ENCODE measurements around the gene ZFPM1. TPM values are rescaled to one million over a fixed set of nuclear protein-coding genes. Genes with fewer than 3 reads are reported as not detected.

The ZFPM1 gene
- total RNA-seq, 2 donors from 2014 or later = 18.1 to 21.5 TPM

DNA sequence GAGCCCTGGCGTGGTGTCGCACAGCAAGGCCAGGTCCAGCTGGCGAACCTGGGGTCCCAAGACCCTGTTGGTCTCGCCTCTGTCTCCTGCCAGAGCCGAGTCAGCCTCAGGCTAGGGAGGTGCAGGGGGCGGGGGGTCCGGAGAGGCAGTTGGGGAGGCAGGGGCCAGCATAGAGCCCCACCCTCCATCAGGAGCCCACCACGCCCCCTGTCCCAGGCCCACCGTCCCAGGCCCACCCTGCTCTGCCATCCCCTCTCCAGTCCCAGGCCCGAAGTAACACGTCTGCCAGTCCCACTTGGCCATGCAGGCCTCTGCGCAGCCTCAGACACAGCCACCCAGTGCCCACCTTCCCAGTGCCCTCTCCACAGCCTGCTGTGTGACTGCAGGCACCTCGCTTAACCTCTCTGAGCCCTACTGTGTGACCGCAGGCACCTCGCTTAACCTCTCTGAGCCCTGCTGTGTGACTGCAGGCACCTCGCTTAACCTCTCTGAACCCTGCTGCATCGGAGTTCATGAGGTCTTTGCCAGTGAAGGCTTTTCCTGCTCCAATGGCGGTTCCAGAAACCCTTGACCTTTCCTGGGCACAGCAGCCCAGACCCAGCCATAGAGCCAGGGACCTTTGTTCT is 41.0 kb upstream of the ZFPM1 start:
- TF ChIP-seq, protein P1, sequence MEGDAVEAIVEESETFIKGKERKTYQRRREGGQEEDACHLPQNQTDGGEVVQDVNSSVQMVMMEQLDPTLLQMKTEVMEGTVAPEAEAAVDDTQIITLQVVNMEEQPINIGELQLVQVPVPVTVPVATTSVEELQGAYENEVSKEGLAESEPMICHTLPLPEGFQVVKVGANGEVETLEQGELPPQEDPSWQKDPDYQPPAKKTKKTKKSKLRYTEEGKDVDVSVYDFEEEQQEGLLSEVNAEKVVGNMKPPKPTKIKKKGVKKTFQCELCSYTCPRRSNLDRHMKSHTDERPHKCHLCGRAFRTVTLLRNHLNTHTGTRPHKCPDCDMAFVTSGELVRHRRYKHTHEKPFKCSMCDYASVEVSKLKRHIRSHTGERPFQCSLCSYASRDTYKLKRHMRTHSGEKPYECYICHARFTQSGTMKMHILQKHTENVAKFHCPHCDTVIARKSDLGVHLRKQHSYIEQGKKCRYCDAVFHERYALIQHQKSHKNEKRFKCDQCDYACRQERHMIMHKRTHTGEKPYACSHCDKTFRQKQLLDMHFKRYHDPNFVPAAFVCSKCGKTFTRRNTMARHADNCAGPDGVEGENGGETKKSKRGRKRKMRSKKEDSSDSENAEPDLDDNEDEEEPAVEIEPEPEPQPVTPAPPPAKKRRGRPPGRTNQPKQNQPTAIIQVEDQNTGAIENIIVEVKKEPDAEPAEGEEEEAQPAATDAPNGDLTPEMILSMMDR (conservative IDR thresholded peaks at IDR 0.05) = no peak
- no peaks in the 10 kb centered on the region for H3K27me3 ChIP-seq (ENCODE audit: control insufficient read depth, insufficient read depth, low read length, poor library complexity, severe bottlenecking)
- no peaks in the 10 kb centered on the region for H3K9me3 ChIP-seq (ENCODE audit: control insufficient read depth, low read length)
- H3K9ac ChIP-seq (ENCODE audit: extremely low read depth, low read length, poor library complexity, severe bottlenecking) = no peak overlapping the region
- WGBS, 2 experiments (ENCODE audit: insufficient coverage in 1 of 2, insufficient read length in 1 of 2) = 90 to 91% methylated on average over 7 to 18 of the region's 18 CpGs
- H3K4me3 Mint-ChIP-seq = no peak overlapping the region
- H3K27ac Mint-ChIP-seq = no peak overlapping the region
- no peak overlapping the region for H3K27ac ChIP-seq (ENCODE audit: low read depth, low read length)
- H3K9me3 Mint-ChIP-seq = no peaks in the 10 kb centered on the region
- no peak overlapping the region for H3K4me3 ChIP-seq (ENCODE audit: low read length)
- no peaks in the 10 kb centered on the region for H3K4me1 ChIP-seq (ENCODE audit: control insufficient read depth, insufficient read depth, low read length)
- no peak for DNase-seq
- H3K27me3 Mint-ChIP-seq (ENCODE audit: insufficient read depth) = no peaks in the 10 kb centered on the region
- no peaks in the 10 kb centered on the region for H3K4me1 Mint-ChIP-seq
- H3K36me3 Mint-ChIP-seq (ENCODE audit: low read depth) = no peaks in the 10 kb centered on the region
- no peaks in the 10 kb centered on the region for H3K36me3 ChIP-seq (ENCODE audit: control insufficient read depth, insufficient read depth, low read length)

DNA sequence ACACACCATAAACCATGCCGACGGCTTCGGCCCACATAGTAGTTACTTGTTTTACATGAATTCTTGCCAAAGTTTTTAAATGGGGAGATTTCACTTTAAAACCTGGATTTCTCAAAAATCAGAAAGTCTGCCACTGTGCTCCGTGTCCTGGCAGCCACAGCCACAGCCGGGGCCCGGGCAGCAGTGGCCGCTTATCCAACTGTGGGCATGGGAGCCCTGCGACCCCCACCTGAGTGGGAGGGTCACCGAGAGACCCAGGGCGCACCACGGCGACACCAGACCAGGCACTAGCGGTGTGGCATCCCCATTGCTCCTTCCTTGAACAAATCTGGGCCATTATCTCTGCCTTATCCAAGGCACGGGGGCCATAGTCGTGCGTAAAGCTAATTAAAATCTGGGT is 40.3 kb upstream of the ZFPM1 start:
- no peaks in the 10 kb centered on the region for H3K4me1 ChIP-seq (ENCODE audit: control insufficient read depth, insufficient read depth, low read length)
- H3K36me3 Mint-ChIP-seq (ENCODE audit: low read depth) = no peaks in the 10 kb centered on the region
- no peaks in the 10 kb centered on the region for H3K36me3 ChIP-seq (ENCODE audit: control insufficient read depth, insufficient read depth, low read length)
- no peaks in the 10 kb centered on the region for H3K9me3 Mint-ChIP-seq
- no peak overlapping the region for H3K4me3 Mint-ChIP-seq
- no peaks in the 10 kb centered on the region for H3K9me3 ChIP-seq (ENCODE audit: control insufficient read depth, low read length)
- TF ChIP-seq, protein P1 (conservative IDR thresholded peaks at IDR 0.05) = no peak
- 94 to 96% methylated on average over 9 to 16 of the region's 16 CpGs for WGBS, 2 experiments (ENCODE audit: insufficient coverage in 1 of 2, insufficient read length in 1 of 2)
- H3K4me1 Mint-ChIP-seq = no peaks in the 10 kb centered on the region
- H3K27ac Mint-ChIP-seq = no peak overlapping the region
- H3K27me3 Mint-ChIP-seq (ENCODE audit: insufficient read depth) = no peaks in the 10 kb centered on the region
- H3K27ac ChIP-seq (ENCODE audit: low read depth, low read length) = no peak overlapping the region
- H3K4me3 ChIP-seq (ENCODE audit: low read length) = no peak overlapping the region
- no peak for DNase-seq
- no peak overlapping the region for H3K9ac ChIP-seq (ENCODE audit: extremely low read depth, low read length, poor library complexity, severe bottlenecking)
- no peaks in the 10 kb centered on the region for H3K27me3 ChIP-seq (ENCODE audit: control insufficient read depth, insufficient read depth, low read length, poor library complexity, severe bottlenecking)

DNA sequence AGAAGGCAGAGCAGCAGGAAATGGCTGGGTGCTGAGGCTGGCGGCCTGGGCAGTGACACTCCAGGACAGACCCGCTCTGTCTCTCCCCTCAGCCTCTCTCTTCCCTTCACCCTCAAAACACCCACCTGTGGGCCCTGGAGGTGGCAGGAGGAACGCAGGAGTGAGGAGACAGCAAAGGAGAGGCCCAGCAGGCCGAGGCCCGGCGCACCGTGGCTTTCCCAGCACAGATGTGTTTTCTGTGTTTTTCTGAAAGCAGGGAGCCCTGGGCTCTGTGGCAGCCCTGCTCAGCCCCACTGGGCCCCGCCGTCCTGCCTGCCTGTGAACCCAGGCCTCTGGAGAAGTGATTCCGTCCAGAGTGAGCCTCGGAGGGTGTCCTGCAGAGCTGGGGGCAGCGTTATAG is 39.8 kb upstream of the ZFPM1 start:
- TF ChIP-seq, protein P1 (conservative IDR thresholded peaks at IDR 0.05) = no peak
- Histone ChIP-seq H3K36me3 (ENCODE audit: control insufficient read depth, insufficient read depth, low read length) (no peaks in the 10 kb centered on the region), H3K4me3 (ENCODE audit: low read length) (no peak overlapping the region), H3K9ac (ENCODE audit: extremely low read depth, low read length, poor library complexity, severe bottlenecking) (no peak overlapping the region), H3K9me3 (ENCODE audit: control insufficient read depth, low read length) (no peaks in the 10 kb centered on the region), H3K4me1 (ENCODE audit: control insufficient read depth, insufficient read depth, low read length) (no peaks in the 10 kb centered on the region), H3K27ac (ENCODE audit: low read depth, low read length) (no peak overlapping the region), H3K27me3 (ENCODE audit: control insufficient read depth, insufficient read depth, low read length, poor library complexity, severe bottlenecking) (no peaks in the 10 kb centered on the region)
- H3K9me3 Mint-ChIP-seq = no peaks in the 10 kb centered on the region
- H3K36me3 Mint-ChIP-seq (ENCODE audit: low read depth) = no peaks in the 10 kb centered on the region
- H3K4me1 Mint-ChIP-seq = no peaks in the 10 kb centered on the region
- H3K27ac Mint-ChIP-seq = no peak overlapping the region
- 89 to 91% methylated on average over 7 to 12 of the region's 12 CpGs for WGBS, 2 experiments (ENCODE audit: insufficient coverage in 1 of 2, insufficient read length in 1 of 2)
- no peak overlapping the region for H3K4me3 Mint-ChIP-seq
- no peaks in the 10 kb centered on the region for H3K27me3 Mint-ChIP-seq (ENCODE audit: insufficient read depth)
- no peak for DNase-seq
